Activated gamma-delta T cell treated with anti-CD3 and anti-CD28 coated beads, Interleukin-2, amount 50 U/mL, for 16 hours (primary cell): ENCODE results near the gene PNLIPRP2.

ENCODE experiments used
- DNase-seq: peaks from one replicate; pipeline ENCODE4 v3.0.0-alpha.2; 2020; ENCODE audit warnings: low read depth

Gene PNLIPRP2

DNA sequence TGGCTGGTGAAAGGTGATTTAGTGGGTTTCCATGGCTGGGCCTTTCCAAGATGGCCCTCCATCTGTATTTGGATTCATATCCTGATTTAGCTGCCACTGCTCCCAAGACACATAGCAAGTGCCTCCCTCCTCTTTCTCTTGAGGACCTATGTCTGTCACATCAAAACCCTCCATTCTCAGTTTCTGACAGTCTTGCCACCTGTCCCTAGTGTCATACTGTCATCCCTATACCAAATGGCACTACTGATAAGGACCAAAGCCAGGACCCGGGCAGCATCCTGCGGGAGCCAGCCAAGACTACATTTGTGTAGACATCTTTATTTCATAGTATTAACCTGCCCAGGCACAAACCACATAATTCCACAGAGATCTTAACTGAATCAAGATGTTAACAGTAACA, 34.8 kb downstream of the PNLIPRP2 start:
- DNase-seq = no peak

DNA sequence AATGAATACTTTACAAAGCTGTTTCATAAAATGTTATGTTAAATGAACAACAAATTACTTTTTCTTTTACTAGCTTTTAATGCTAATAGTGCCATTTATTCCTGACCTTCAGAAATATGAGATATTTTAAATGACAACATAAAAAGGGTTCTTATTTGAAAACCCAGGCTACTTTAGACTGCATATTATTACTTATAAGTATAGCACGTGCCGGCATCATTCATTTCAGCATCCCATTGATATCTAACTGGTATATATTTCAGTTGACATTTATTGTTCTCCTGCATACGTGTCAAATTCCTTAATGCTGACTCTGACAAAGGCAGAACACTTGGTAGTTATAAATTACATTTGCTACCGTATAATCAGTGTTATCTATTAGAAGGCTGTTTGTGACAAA, 35.3 kb downstream of the PNLIPRP2 start:
- DNase-seq = no peak

DNA sequence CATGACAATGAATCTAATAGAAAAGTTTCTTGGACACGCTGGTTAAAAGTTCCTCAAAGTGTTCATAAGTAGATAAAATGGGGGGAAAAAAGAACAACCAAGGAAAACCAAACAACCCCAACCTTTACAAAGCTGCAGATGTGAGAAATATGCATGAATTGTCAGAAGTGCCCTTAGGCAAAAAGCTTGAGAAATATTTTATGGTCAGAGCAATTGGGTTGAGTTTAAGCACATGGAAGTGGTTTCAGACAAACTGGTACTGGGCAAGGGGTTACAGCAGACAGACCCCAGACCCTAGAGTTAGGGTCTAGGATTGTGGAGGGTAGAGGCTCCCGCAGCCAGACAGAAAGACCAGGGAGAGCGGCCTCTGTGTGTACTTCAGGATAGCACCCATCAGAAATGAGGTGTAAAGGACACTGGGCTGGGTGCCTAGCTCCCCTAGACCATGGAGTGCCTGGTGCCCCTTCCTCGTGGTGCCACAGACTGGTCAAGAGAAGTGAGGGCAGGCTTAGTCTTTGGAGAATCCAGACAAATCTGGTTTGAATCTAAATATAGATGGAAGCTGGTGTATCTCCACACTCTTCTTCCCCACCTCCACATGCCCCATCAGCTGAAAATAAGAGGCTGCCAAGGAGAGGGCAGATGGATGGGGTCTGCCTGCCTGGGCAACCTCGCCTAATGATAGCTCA, 37.3 kb downstream of the PNLIPRP2 start:
- no peak for DNase-seq

DNA sequence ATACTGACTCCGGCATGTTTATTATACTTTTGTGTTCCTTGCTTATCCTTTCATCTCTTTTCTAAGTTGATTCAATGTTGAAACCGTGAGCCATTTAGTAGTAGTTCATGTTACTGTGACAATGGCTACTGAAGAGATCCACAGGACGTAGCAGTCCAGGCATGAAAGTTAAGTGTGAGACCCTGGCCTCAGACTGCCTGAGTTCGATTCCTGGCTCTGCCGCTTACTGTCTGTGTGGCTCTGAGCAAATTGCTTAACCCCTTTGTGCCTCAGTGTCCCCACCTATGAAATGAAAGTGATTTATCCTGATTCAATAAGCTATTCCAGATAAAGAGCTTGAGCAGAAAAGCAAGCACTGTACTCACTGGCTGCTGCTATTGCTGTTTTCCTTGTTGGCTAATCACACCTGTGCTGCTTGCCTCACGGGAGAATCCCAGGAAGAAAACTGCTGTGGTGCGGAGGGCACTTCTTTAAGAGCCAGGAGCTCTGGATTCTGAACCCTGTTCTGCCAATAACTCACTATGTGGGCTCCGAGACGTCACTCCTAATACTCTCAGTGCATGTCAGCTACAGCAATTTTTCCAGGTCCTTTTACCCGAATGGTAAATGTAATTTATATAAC, 38.4 kb downstream of the PNLIPRP2 start:
- no peak for DNase-seq

DNA sequence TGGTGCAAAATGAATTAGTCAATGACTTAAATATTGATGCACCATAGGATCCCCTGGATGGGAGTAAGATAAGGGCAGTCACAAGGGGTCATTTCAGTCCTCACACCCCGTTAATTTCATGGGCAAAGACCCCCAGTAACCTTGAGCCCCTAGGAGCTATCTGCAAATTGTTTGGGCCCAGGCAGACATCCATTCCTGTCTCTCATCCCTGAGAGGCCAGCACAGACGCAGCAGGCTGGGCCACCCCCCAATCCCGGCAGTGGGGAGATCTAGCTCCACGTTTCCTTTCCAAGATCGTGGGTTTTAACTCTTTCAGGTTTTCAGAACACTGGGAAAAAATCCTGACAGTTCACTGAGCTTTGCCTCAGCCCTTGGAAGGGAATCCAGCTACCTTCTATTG, 40.1 kb downstream of the PNLIPRP2 start:
- DNase-seq = no peak

DNA sequence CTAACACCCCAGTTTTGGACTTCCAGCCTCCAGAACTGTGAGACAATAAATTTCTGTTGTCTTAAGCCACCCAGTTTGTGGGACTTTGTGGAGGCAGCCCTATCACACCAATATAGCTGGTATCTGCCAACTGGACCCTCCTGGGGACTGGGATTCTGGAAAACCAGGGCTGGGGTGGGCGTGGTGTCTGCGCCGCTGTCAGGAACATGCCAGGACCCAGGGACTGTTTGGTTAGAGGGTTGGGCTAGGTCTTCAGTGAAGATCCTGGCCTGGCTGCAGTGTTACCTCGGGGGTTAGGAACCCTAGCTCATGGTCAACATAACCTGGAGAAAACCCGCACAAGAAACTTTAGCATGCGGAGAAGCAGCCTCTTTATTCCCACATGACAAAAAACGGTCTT, 42.6 kb downstream of the PNLIPRP2 start:
- DNase-seq = no peak

DNA sequence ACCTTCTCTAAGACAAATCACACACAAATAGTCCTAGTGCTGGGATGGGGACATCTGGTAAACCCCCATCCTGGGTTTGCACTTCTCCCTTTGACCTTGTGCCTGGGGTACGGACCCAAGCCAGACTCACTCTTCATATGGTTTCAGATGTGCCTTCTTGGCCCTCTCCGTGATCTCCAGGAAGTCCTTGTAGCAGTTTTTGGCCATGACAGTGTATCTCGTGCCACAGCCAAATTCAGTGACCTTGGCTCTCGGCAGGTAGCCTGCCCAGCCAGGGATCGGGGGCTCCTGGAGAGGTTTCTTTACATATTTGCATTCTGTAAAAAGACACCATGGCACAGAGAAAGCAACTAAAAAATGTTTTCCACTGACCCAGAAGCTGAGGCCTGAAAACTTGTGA, 43.9 kb downstream of the PNLIPRP2 start:
- no peak for DNase-seq

DNA sequence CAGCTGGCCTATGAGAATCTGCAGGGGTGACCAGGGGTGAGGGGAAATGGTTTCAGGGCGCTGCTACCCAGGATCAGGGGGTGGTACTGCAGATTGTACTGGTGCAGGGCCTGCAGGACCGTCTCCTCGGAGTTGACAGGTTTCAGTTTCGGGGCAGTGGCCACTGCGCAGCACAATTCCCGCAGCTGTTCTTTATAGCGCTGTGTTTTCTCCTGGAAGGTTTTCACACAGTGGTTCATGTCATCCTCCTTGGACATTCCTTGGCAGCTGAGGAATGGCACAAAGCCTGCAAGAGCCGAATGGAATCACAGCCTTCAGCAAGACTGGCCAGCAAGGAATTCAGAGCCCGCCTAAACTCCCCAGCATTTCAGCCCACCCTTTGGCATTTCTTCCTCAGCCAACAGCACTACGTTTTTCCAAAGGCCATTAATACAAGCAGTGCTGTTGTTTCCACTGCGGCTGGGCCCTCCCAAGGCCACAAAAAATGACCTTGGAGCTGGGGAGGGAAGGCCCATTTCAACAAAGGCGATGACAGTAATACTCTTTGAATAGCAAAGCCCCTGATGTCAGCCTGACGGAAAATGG, 44.9 kb downstream of the PNLIPRP2 start:
- DNase-seq = no peak

DNA sequence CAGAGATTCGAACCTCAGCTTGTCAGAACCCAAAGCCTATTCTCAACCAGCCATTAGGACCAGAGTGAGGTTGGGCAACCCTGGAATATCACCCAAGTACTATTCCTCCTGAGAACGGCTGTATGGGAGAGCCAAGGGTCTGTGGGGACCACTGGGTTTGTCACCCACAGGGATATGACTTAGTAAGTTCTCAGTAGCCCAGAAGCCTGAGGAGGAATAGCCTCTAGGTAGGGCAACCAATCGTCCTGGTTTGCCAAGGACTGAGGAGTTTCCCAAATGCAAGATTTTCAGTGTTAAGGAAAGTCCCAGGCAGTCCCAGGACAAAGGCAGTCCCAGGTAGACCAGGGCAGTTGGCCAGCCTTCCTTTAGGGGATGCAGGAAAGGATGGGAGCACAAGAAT, 46.7 kb downstream of the PNLIPRP2 start:
- DNase-seq = no peak

DNA sequence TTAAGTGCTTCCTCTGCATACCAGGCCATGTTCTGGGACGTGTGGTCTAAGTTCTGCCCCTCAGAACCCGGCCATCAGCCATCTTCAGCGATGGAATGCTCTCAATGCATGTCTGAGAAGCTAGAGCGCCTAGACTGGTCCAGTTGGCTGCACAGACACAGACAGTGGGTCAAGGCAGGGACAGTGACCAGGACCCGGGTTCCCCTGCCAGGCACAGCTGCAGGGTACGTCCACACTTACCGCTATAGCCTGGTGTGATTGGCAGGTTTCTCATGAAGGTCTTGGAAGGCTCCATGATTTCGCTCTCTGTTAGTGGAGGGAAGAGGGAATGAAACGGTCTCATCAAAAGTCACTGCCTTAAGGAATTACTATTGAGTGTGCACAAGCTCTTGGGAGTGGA, 47.3 kb downstream of the PNLIPRP2 start:
- DNase-seq = no peak

DNA sequence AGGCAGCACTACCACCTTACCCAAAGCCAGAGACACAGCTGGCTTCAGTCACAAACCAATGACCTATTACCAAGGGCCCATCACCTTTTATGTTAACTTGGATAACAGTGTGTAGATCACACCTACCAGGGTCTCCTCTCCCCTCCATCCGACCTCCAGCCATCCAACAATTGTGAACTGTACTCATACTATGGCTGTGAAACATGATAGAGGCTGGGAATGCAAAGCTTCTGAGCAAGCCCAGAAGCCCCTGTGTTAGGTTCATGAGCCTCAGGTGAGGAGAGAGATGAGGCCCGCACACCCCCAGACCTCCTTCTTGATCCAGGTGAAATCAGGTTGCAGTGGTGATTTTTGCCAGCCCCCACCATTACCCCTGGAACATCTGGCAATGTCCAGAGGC, 47.7 kb downstream of the PNLIPRP2 start:
- DNase-seq = no peak

DNA sequence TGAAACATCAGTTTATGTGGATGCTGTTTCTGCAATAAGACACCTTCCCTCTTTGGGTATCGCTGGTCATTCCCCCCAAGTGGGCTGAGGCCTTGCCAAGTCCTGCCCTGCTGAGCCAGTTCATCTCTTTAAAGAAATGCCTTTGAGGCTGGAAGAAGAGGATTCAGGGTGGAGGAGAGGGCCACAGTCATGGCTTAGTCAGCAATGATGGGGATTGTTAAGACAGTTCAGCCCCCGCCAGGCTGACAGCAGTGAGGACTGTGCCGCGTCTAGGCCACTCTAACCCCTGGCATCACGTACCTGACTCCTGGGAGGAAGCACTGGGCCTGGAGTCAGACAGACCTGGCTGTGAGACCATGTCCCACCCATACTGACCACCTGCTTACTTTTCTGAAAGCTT, 48.3 kb downstream of the PNLIPRP2 start:
- no peak for DNase-seq

DNA sequence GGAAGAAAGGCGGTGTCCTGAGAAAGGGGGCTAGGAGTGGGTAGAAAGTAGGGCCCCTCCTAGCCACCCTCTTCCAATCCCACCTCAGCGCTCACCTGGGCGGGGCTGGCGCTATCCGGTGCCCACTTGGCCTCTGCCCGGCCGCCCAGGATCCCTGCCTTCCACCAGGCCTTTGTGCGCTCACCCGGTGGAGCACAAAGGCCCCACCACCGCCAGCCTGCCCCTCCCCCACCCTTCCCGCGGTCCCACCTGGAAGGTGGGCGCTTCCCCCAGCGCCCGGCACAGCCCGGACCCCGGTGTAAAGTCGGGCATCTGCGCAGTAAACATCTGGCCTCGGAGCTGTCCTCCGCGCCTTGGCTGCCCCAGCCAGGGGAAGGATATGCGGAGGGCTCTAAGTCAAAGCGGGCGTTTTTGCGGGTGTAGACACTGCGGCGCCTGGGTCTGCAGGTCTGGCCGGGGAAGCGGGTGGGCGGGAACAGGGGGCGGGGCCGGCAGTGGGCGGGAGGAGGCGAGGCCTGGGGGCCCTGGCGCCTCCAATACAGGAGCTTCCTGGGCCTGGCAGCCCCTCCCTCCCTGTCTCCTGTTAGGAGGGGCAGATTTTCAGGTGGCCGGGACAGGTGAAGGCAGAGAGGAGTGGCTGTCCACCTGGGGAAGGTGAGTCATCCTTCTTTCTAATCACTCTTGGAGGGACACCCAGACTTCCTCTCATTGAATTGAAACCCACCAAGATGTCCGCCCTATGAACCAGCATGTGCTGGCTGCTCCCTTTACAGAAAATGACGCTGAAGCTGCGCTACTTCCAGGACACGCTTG, 49.3 kb downstream of the PNLIPRP2 start:
- no peak for DNase-seq

DNA sequence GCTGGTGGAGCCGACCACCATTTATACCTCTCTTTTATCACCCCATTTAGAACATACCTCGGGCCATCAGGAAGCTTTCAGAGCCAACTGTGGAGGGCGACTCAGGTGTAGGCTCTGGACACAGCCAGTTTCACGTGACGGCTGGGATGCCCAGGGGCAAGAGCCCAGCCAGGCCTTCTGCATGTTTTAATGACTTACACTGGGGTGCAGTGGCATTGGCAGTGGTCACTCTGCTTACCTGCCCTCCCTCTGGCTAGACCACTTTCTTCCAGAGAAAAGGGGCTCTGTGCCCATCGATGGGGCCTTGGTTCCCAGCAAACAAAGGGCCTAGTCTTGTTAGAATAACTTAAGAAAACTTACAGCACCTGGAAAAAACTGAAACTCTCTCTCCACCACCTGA, 50.0 kb downstream of the PNLIPRP2 start:
- DNase-seq = no peak

DNA sequence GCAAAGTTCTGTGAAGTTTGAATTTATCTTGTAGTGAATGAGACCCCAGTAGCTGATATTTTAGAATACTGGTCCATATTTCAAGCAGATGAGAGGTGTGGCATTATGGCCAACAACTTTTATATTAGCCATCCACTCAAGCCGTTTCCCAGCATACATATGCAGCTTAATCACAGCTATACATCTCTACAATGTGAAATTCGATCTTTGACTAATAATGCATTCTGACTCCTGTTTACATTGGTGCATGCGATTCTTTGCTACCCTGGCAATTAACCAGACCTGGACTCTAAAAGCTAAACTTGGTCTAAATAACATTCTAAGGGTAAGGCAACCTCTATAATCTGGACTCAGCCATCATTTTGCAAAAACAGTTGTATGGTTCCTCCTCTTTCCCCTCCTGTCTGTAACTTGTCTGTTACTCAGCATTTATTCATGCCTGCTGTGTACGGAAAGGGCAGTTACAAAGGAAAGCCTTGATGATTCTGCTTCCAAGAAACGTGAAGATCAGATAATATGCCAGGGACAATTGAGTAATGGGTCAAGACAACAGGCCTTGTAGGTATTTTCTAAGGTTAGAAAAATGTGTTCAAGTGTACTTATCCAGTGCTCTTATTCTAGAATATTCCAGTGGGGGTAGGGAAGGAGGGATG, 50.6 kb downstream of the PNLIPRP2 start:
- no peak for DNase-seq

DNA sequence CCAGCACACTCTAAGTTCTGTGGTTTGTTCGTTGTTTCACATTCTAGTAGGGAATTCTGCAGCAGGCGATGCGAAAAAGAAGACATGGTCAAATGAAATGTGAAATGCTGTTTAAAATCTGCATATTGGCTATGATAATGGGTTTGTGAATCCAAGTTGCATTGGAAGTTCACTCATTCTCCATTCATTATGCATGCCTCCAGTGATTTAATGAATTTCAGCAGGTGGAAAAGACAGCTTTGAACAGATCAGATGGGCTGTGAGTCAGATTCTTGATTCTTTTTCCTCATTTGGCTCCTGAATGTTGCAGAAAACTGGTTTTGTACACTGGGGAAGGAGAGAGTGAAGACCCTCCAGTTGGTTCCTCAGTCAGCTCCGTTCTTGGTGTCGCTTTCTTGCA, 52.1 kb downstream of the PNLIPRP2 start:
- no peak for DNase-seq

DNA sequence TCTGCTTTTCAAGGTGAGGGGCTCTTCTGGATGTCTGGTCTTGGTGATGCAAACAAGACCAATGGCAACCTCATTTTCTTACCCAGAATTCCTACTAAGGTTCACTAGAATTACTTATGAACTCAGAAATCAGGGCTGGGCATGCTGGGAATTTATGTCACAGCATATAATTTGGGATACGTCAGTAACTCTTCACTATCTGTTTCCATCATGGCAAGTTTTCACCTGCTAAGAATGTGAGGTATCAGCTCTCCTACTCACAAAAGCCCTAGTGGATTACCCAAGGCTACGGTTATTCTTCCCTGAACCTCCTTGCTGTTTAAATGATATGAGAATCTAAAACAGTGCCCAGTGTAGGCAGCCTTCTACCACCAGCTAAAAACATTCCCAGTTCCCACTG, 53.1 kb downstream of the PNLIPRP2 start:
- DNase-seq = no peak

DNA sequence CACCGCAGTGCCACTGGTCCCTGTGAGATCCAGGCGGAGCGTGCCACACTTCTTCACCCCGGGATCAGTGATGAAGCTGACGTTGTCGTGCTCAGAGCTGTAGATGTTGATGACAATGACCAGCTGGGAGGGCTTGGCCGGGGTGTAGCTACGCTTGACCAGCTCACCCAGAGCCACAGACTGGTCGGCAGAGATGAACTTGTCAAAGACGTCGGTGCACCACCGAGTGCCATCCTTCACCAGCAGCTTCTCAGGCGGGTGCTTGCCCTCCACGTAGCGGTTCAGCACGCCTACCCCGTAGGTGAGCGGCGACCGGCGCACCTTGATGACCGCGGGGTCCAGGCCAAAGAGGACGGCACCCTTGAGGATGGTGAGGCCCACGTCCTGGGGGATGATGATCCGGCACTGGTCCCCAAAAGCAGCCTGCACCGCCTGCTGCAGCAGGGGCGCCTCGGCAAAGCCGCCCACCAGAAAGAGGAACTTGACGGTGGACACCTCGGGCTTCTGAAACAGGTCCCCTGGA, 54.2 kb downstream of the PNLIPRP2 start:
- DNase-seq = no peak

DNA sequence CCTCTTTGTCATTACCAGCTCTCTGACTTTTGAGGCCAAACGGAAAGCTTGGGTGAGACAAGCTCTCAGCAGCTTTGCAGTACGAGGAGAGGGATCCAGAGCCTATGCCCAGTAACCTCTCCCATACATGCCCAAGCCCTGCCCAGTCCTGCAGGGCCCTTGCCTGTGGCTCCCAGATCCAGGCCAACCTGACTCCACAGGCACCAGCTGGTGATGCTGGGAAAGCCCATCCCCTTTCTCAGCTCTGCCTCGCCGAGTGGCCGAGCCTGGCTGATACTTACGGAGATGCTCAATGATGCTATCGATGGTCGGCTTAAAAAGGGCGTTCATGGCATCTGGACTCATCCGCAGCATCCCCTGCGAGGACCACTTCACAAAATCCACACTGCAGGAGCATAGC, 55.4 kb downstream of the PNLIPRP2 start:
- DNase-seq = no peak

DNA sequence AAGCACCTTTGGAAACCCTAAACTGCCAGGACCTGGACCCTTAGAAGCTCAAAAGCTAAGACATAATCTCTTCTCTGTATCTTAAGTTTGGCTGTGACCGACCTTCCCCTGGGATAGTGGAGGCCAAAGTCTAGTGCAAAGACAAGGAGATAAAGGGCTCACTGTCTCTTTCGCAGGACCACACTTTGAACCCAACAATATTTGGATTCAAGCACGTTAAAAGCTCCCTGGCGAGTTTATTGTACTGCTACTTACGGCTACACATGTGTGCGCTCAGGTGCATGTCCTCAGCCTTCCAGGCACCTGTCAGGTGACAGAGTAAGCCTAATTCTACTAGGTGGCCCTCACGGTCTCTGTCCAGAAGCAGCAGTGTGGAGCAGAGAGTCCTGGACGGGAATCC, 55.9 kb downstream of the PNLIPRP2 start:
- DNase-seq = no peak

DNA sequence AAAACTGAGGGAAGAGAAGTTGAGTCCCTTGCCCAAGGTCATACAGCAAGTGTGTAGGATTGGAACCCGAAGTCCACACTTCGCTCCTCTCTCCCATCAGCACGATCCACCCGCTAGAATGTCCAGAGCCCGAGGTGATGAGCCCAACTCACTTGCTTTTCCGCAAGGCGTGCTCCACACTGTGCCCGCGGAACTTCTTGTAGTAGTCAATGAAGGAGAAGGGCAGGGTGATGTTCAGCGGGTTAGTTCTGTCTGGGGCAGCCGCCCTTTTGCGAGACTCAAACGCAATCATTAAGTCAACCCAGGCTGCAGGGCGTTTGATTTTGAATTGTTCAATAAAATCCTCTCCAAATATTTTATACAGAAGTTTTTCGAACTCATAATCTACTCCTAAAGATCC, 58.6 kb downstream of the PNLIPRP2 start:
- DNase-seq = no peak

DNA sequence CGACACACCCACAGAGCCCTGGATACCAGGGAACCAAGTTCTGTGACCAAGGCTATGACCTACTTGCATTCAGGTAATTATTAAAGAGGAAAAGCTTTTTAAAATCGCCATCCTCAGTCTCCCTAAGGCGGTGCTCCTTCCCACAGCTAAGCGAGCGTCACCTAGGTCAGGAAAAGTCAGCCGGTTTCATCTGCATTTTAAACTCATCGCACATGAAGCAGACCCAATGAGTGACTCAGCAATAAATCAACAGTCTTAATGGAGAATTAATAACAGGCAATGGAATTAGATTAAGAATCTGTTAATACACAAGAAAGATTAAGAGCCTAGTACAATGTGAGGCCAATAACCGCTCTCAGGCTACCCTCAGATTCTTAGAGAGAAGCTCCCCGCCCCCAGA, 62.4 kb downstream of the PNLIPRP2 start:
- DNase-seq = no peak
